GM23338 (cell line): ENCODE measurements around the gene ESPNL. TPM values are rescaled to one million over a fixed set of nuclear protein-coding genes. Genes with fewer than 3 reads are reported as not detected.

ENCODE experiments used
- ATAC-seq: fragments of 200-7000 bp; cut with Tn5 transposase; 3 replicates; pipeline ENCODE4 v1.9.1; 2020
- DNase-seq: peaks from one replicate; pipeline ENCODE4 v3.0.0-alpha.2; 2015; ENCODE audit warnings: low spot score
- H2AFZ ChIP-seq: fragments of 200-600 bp; sonication (generic); 2 replicates; pipeline ENCODE4 v1.8.0; 2016; ENCODE audit warnings: antibody characterized with exemption, mild to moderate bottlenecking, moderate library complexity
- H3F3A ChIP-seq: fragments of 200-600 bp; sonication (generic); replicated peaks from 2 replicates; pipeline ENCODE4 v1.8.0; 2017; ENCODE audit warnings: antibody characterized with exemption, mixed run types, low read depth
- H3K27ac ChIP-seq: fragments of 200-600 bp; sonication (generic); 2 replicates; pipeline ENCODE4 v1.6.1; 2016; ENCODE audit warnings: low read depth
- H3K27me3 ChIP-seq: fragments of 200-600 bp; sonication (generic); 2 replicates; pipeline ENCODE4 v1.8.0; 2016; ENCODE audit warnings: mild to moderate bottlenecking, mixed run types, moderate library complexity; ENCODE audit not compliant: insufficient read depth
- H3K36me3 ChIP-seq: fragments of 200-600 bp; sonication (generic); 2 replicates; pipeline ENCODE4 v1.8.0; 2016; ENCODE audit warnings: mild to moderate bottlenecking; ENCODE audit not compliant: insufficient read depth
- H3K4me1 ChIP-seq: fragments of 200-600 bp; sonication (generic); 2 replicates; pipeline ENCODE4 v1.8.0; 2016; ENCODE audit warnings: mild to moderate bottlenecking, moderate library complexity; ENCODE audit not compliant: insufficient read depth
- H3K4me2 ChIP-seq: fragments of 200-600 bp; sonication (generic); 2 replicates; pipeline ENCODE4 v1.7.1; 2017; ENCODE audit warnings: mixed run types
- H3K4me3 ChIP-seq: fragments of 200-600 bp; sonication (generic); 2 replicates; pipeline ENCODE4 v1.6.1; 2016; ENCODE audit warnings: mixed run types
- H3K79me2 ChIP-seq: fragments of 200-600 bp; sonication (generic); replicated peaks from 2 replicates; pipeline ENCODE4 v1.8.0; 2017; ENCODE audit warnings: mild to moderate bottlenecking; ENCODE audit not compliant: insufficient read depth
- H3K9me2 ChIP-seq: fragments of 200-600 bp; sonication (generic); 2 replicates; pipeline ENCODE4 v1.8.0; 2017; ENCODE audit not compliant: insufficient read depth
- H4K20me1 ChIP-seq: fragments of 200-600 bp; sonication (generic); replicated peaks from 2 replicates; pipeline ENCODE4 v1.8.0; 2017; ENCODE audit warnings: mild to moderate bottlenecking; ENCODE audit not compliant: insufficient read depth
- H3K27ac Mint-ChIP-seq: 2 replicates; pipeline ENCODE4 v1.8.0; 2020; ENCODE audit warnings: inconsistent platforms, mild to moderate bottlenecking, moderate library complexity, mixed read lengths
- H3K27me3 Mint-ChIP-seq: 3 replicates; pipeline ENCODE4 v1.8.0; 2022; ENCODE audit warnings: low read depth, mild to moderate bottlenecking, moderate library complexity, mixed read lengths, inconsistent platforms; ENCODE audit not compliant: insufficient read depth, poor library complexity
- H3K36me3 Mint-ChIP-seq: 3 replicates; pipeline ENCODE4 v1.8.0; 2021; ENCODE audit warnings: low read depth, mild to moderate bottlenecking, inconsistent platforms, moderate library complexity, mixed read lengths
- H3K4me1 Mint-ChIP-seq: 3 replicates; pipeline ENCODE4 v1.8.0; 2020; ENCODE audit warnings: mild to moderate bottlenecking, inconsistent platforms, mixed read lengths
- H3K4me3 Mint-ChIP-seq: 3 replicates; pipeline ENCODE4 v1.8.0; 2021; ENCODE audit warnings: moderate library complexity, mild to moderate bottlenecking, inconsistent platforms, mixed read lengths
- H3K9me3 Mint-ChIP-seq: 3 replicates; pipeline ENCODE4 v1.8.0; 2020; ENCODE audit warnings: moderate library complexity, mild to moderate bottlenecking, inconsistent platforms, mixed read lengths
- CREB1 ChIP-seq: fragments of 250-450 bp; sonication (Bioruptor Pico); IDR thresholded peaks from 2 replicates; pipeline ENCODE4 v1.5.0; 2020; ENCODE audit warnings: low read depth, mild to moderate bottlenecking, moderate library complexity
- CTCF ChIP-seq, 2 experiments: fragments of 200-600 bp in 1 of 2; sonication (generic) in 1 of 2; conservative IDR thresholded peaks; 2 replicates each; pipeline versions ENCODE4 v1.5.1 to v1.6.1; 2016 to 2017; ENCODE audit warnings: antibody characterized with exemption in 2 of 2, low read depth in 2 of 2, mild to moderate bottlenecking in 2 of 2, moderate library complexity in 1 of 2
- ETS1 ChIP-seq: IDR thresholded peaks from 2 replicates; pipeline ENCODE4 v1.6.1; 2016; ENCODE audit warnings: antibody characterized with exemption
- EZH2 ChIP-seq: fragments of 200-600 bp; sonication (generic); IDR thresholded peaks from one replicate; pipeline ENCODE4 v1.8.0; 2017; ENCODE audit warnings: antibody characterized with exemption, mild to moderate bottlenecking, low read depth; ENCODE audit not compliant: unreplicated experiment
- EZH2phosphoT487 ChIP-seq: fragments of 200-600 bp; sonication (generic); IDR thresholded peaks from one replicate; pipeline ENCODE4 v1.8.1; 2018; ENCODE audit warnings: antibody characterized with exemption; ENCODE audit not compliant: unreplicated experiment
- JUNB ChIP-seq: IDR thresholded peaks from one replicate; pipeline ENCODE4 v1.6.1; 2016; ENCODE audit warnings: antibody characterized with exemption; ENCODE audit not compliant: unreplicated experiment
- NANOG ChIP-seq: IDR thresholded peaks from 2 replicates; pipeline ENCODE4 v1.6.1; 2016; ENCODE audit warnings: antibody characterized with exemption, borderline replicate concordance
- POLR2AphosphoS5 ChIP-seq: IDR thresholded peaks from 2 replicates; pipeline ENCODE4 v1.6.1; 2016; ENCODE audit warnings: antibody characterized with exemption, low read depth
- REST ChIP-seq: IDR thresholded peaks from one replicate; pipeline ENCODE4 v1.6.1; 2018; ENCODE audit warnings: antibody characterized with exemption; ENCODE audit not compliant: unreplicated experiment
- STAT1 ChIP-seq: IDR thresholded peaks from one replicate; pipeline ENCODE4 v1.6.1; 2016; ENCODE audit warnings: antibody characterized with exemption; ENCODE audit not compliant: unreplicated experiment
- ZNF114 ChIP-seq: fragments of 250-450 bp; sonication (Bioruptor Pico); IDR thresholded peaks from 2 replicates; pipeline ENCODE4 v1.5.0; 2020; ENCODE audit warnings: mild to moderate bottlenecking, moderate library complexity
- ZNF331 ChIP-seq: fragments of 250-450 bp; sonication (Bioruptor Pico); IDR thresholded peaks from 2 replicates; pipeline ENCODE4 v1.5.0; 2020; ENCODE audit warnings: low read depth, mild to moderate bottlenecking, moderate library complexity
- ZNF462 ChIP-seq: fragments of 250-450 bp; sonication (Bioruptor Pico); IDR thresholded peaks from 2 replicates; pipeline ENCODE4 v1.5.0; 2020; ENCODE audit warnings: mild to moderate bottlenecking, moderate library complexity
- polyA plus RNA-seq: library from polyadenylated mRNA; unstranded; fragments of >200 nt; fragmentation: Nextera tagmentation; extraction: Ambion mirVana; gene quantifications from 2 replicates; pipeline ENCODE4 v1.2.1, GENCODE V29; 2016
- total RNA-seq: library from RNA; depleted of rRNA; stranded (reverse); fragments of >200 nt; shearing (Covaris generic); gene quantifications from 2 replicates; pipeline ENCODE4 v1.2.3, GENCODE V29; 2014

Gene ESPNL
- total and polyA plus RNA-seq, 2 experiments from 2014 or later: 0.44 to 3.1 TPM

GRCh38 chr2:238069877-238070276, 30.3 kb upstream of the ESPNL start:
- Histone ChIP-seq H4K20me1 (peaks cover 36% of the 10 kb centered on the region), H3F3A (0 out of 2 replicates have a peak, but pooled peaks cover 4% of the 10 kb centered on the region), H3K4me1 (no peaks in the 10 kb centered on the region), H3K27me3 (no peaks in the 10 kb centered on the region), H3K79me2 (peaks cover 87% of the 10 kb centered on the region), H3K4me3 (no peak overlapping the region), H2AFZ (no peak overlapping the region), H3K9me2 (no peaks in the 10 kb centered on the region), H3K27ac (no peak overlapping the region), H3K36me3 (peaks cover 49% of the 10 kb centered on the region), H3K4me2 (no peak overlapping the region)
- no peak overlapping the region for H3K27ac Mint-ChIP-seq
- no peak for ATAC-seq
- H3K27me3 Mint-ChIP-seq: peaks cover 4% of the 10 kb centered on the region
- H3K9me3 Mint-ChIP-seq: no peaks in the 10 kb centered on the region
- peaks cover 87% of the 10 kb centered on the region for H3K36me3 Mint-ChIP-seq
- TF ChIP-seq POLR2AphosphoS5 (no peak), ZNF114 (no peak), JUNB (no peak), CREB1 (CRISPR knock-in tag) (no peak), EZH2 (no peak), REST (no peak), NANOG (no peak), ETS1 (no peak), STAT1 (no peak), ZNF331 (no peak), ZNF462 (CRISPR knock-in tag) (no peak), EZH2phosphoT487 (no peak), CTCF (conservative IDR thresholded peaks at IDR 0.05; ENCODE audit: low read depth in 2 of 2) (no peak)
- H3K4me3 Mint-ChIP-seq: no peak overlapping the region
- no peak for DNase-seq
- no peaks in the 10 kb centered on the region for H3K4me1 Mint-ChIP-seq
